ENCODE data around the gene SPAG5. TPM values are rescaled to one million over a fixed set of nuclear protein-coding genes. Genes with fewer than 3 reads are reported as not detected.

SPAG5 gene
- total and polyA plus RNA-seq, 9 of the 15 experiments (the other 6 are each of a cell fraction or from before 2014, with no cell fraction given): 94.4 to 286 (median 151) TPM

- no peak for TF ChIP-seq ZBTB2 (IDR thresholded peaks at IDR 0.05)
- no peak for TF ChIP-seq PHTF2 (CRISPR knock-in tag; IDR thresholded peaks at IDR 0.05)
- peak; percentile 75 to 95 (median 93) for TF ChIP-seq YY1 (IDR thresholded peaks at IDR 0.05; ENCODE audit: borderline replicate concordance in 1 of 3, control insufficient read depth in 1 of 3, extremely low read depth in 1 of 3, insufficient read depth in 3 of 3, insufficient read length in 1 of 3, insufficient replicate concordance in 2 of 3, low read depth in 1 of 3, low read length in 2 of 3)
- TF ChIP-seq NCOR1 (IDR thresholded peaks at IDR 0.05): no peak
- TF ChIP-seq ZNF583 (CRISPR knock-in tag; IDR thresholded peaks at IDR 0.05): no peak
- TF ChIP-seq RBM17 (IDR thresholded peaks at IDR 0.05; ENCODE audit: borderline replicate concordance, low read depth, low read length): no peak
- no peak for TF ChIP-seq COPS2 (conservative IDR thresholded peaks at IDR 0.05)
- no peak for TF ChIP-seq AFF1 (IDR thresholded peaks at IDR 0.05; ENCODE audit: low read depth in 1 of 2, partially characterized antibody in 2 of 2)
- peak; percentile 91 for TF ChIP-seq POLR2A (conservative IDR thresholded peaks at IDR 0.05)
- peak; percentile 52 for TF ChIP-seq TAF7 (tag; IDR thresholded peaks at IDR 0.05)
- no peak for TF ChIP-seq EHMT2 (IDR thresholded peaks at IDR 0.05)
- no peak for TF ChIP-seq EWSR1 (IDR thresholded peaks at IDR 0.05; ENCODE audit: borderline replicate concordance, low read depth, partially characterized antibody)
- TF ChIP-seq ZNF766 (CRISPR knock-in tag; conservative IDR thresholded peaks at IDR 0.05): no peak
- TF ChIP-seq TCF7 (IDR thresholded peaks at IDR 0.05; ENCODE audit: borderline replicate concordance): 0 out of 2 replicates have a peak, but pooled peaks have one; percentile 41
- no peak for TF ChIP-seq THRB (CRISPR knock-in tag; conservative IDR thresholded peaks at IDR 0.05)
- no peak for TF ChIP-seq RBM14 (IDR thresholded peaks at IDR 0.05; ENCODE audit: borderline replicate concordance, insufficient read depth, low read depth, low read length)
- no peak for TF ChIP-seq HDAC8 (tag; IDR thresholded peaks at IDR 0.05)
- no peak for TF ChIP-seq MBD1 (CRISPR knock-in tag; IDR thresholded peaks at IDR 0.05)
- TF ChIP-seq RBM25 (IDR thresholded peaks at IDR 0.05; ENCODE audit: low read depth, low read length, severe bottlenecking): peak; percentile 86
Measured at GRCh38 chr17:28571361-28572122, 27.3 kb downstream of the SPAG5 start, which contains the start of gene PIGS (continued).

Measured in K562 (cell line).